Immature natural killer cell (primary cell): ENCODE data around the gene FGFR3. TPM values are rescaled to one million over a fixed set of nuclear protein-coding genes. Genes with fewer than 3 reads are reported as not detected.

Experiments used
- DNase-seq, 3 donors: peaks; one replicate each; pipeline ENCODE4 v3.0.0; 2022; ENCODE audit warnings: mixed read lengths in 1 of 3
- H3K27ac Mint-ChIP-seq, 6 donors: one replicate each; pipeline ENCODE4 v1.8.0; 2020; ENCODE audit warnings: mixed read lengths in 6 of 6, mild to moderate bottlenecking in 5 of 6, inconsistent platforms in 4 of 6, moderate library complexity in 3 of 6
- H3K27me3 Mint-ChIP-seq, 3 donors: one replicate each; pipeline ENCODE4 v1.8.0; 2020 to 2021; ENCODE audit warnings: low read depth in 3 of 3, mild to moderate bottlenecking in 3 of 3, mixed read lengths in 3 of 3, moderate library complexity in 3 of 3, inconsistent platforms in 1 of 3
- H3K36me3 Mint-ChIP-seq, 3 donors: one replicate each; pipeline ENCODE4 v1.8.0; 2020; ENCODE audit warnings: mixed read lengths in 3 of 3, inconsistent platforms in 2 of 3, mild to moderate bottlenecking in 2 of 3
- H3K4me1 Mint-ChIP-seq, 2 donors: one replicate each; pipeline ENCODE4 v1.8.0; 2020; ENCODE audit warnings: inconsistent platforms in 2 of 2, mild to moderate bottlenecking in 2 of 2, mixed read lengths in 2 of 2, moderate library complexity in 1 of 2
- H3K4me3 Mint-ChIP-seq, 5 donors: one replicate each; pipeline ENCODE4 v1.8.0; 2020; ENCODE audit warnings: mild to moderate bottlenecking in 5 of 5, mixed read lengths in 5 of 5, inconsistent platforms in 3 of 5, moderate library complexity in 3 of 5
- H3K9me3 Mint-ChIP-seq, 6 donors: one replicate each; pipeline ENCODE4 v1.8.0; 2020; ENCODE audit warnings: mild to moderate bottlenecking in 6 of 6, mixed read lengths in 6 of 6, inconsistent platforms in 4 of 6, moderate library complexity in 3 of 6
- polyA plus RNA-seq, 3 donors: library from polyadenylated mRNA; unstranded; fragments of 300-500 nt; fragmentation: Illumina TruSeq; gene quantifications; one replicate each; pipeline ENCODE4 v1.2.3, GENCODE V29; 2021

Gene FGFR3
- polyA plus RNA-seq, result not detected

- H3K36me3 Mint-ChIP-seq, result no peaks in the 10 kb centered on the region
- no peak within 1 kb of the TSS for H3K27ac Mint-ChIP-seq
- H3K4me1 Mint-ChIP-seq, result peaks cover 0 to 1% of the 10 kb centered on the region in 2 donors
- peak in 1 of 3 donors; percentile 5 for DNase-seq
- H3K27me3 Mint-ChIP-seq, result peaks cover 0 to 13% (median 8%) of the 10 kb centered on the region in 3 donors
- peak within 1 kb of the TSS in 4 of 5 donors; percentile 54 to 64 (median 58) for H3K4me3 Mint-ChIP-seq
- peaks cover 0 to 2% (median 0%) of the 10 kb centered on the region in 6 donors for H3K9me3 Mint-ChIP-seq
Measured at GRCh38 chr4:1792832-1793495, at the start of gene FGFR3. TSS of gene FGFR3 (plus strand) at chr4:1793293. CDS start at chr4:1793935, 642 bp downstream.

- no peak for DNase-seq
- Mint-ChIP-seq H3K27me3 (peaks cover 0 to 2% (median 0%) of the 10 kb centered on the region in 3 donors), H3K4me1 (no peaks in the 10 kb centered on the region), H3K27ac (peak overlapping the region in 1 of 6 donors; percentile 57), H3K36me3 (peaks cover 5 to 15% (median 8%) of the 10 kb centered on the region in 3 donors), H3K9me3 (peaks cover 0 to 5% (median 0%) of the 10 kb centered on the region in 6 donors), H3K4me3 (no peak overlapping the region)
Measured at GRCh38 chr4:1743551-1743950, 49.5 kb upstream of the FGFR3 start.

GRCh38 chr4:1743975-1744374, 49.1 kb upstream of the FGFR3 start:
- no peak overlapping the region for H3K27ac Mint-ChIP-seq
- H3K36me3 Mint-ChIP-seq, result peaks cover under 1 to 11% (median 4%) of the 10 kb centered on the region in 3 donors
- H3K4me1 Mint-ChIP-seq, result no peaks in the 10 kb centered on the region
- H3K4me3 Mint-ChIP-seq, result no peak overlapping the region
- peaks cover 0 to 2% (median 0%) of the 10 kb centered on the region in 3 donors for H3K27me3 Mint-ChIP-seq
- no peak for DNase-seq
- H3K9me3 Mint-ChIP-seq, result peaks cover 0 to under 1% (median 0%) of the 10 kb centered on the region in 6 donors

GRCh38 chr4:1744552-1744951, 48.5 kb upstream of the FGFR3 start:
- H3K27ac Mint-ChIP-seq, result no peak overlapping the region
- H3K4me1 Mint-ChIP-seq, result no peaks in the 10 kb centered on the region
- no peak overlapping the region for H3K4me3 Mint-ChIP-seq
- no peak for DNase-seq
- no peaks in the 10 kb centered on the region for H3K9me3 Mint-ChIP-seq
- peaks cover 0 to 9% (median 4%) of the 10 kb centered on the region in 3 donors for H3K36me3 Mint-ChIP-seq
- H3K27me3 Mint-ChIP-seq, result peaks cover 0 to 2% (median 0%) of the 10 kb centered on the region in 3 donors

GRCh38 chr4:1745165-1745564, 47.9 kb upstream of the FGFR3 start:
- H3K4me1 Mint-ChIP-seq, result no peaks in the 10 kb centered on the region
- H3K36me3 Mint-ChIP-seq, result peaks cover 0 to 9% (median 4%) of the 10 kb centered on the region in 3 donors
- no peak overlapping the region for H3K4me3 Mint-ChIP-seq
- no peak for DNase-seq
- H3K27ac Mint-ChIP-seq, result no peak overlapping the region
- no peaks in the 10 kb centered on the region for H3K9me3 Mint-ChIP-seq
- peaks cover 0 to 2% (median 0%) of the 10 kb centered on the region in 3 donors for H3K27me3 Mint-ChIP-seq

- Mint-ChIP-seq H3K27me3 (peaks cover 0 to 2% (median 0%) of the 10 kb centered on the region in 3 donors), H3K9me3 (no peaks in the 10 kb centered on the region), H3K36me3 (peaks cover 0 to 7% (median 4%) of the 10 kb centered on the region in 3 donors), H3K4me3 (no peak overlapping the region), H3K4me1 (no peaks in the 10 kb centered on the region), H3K27ac (no peak overlapping the region)
- DNase-seq, result no peak
Measured at GRCh38 chr4:1745697-1746096, 47.4 kb upstream of the FGFR3 start.

- Mint-ChIP-seq H3K9me3 (no peaks in the 10 kb centered on the region), H3K27ac (no peak overlapping the region), H3K4me3 (no peak overlapping the region), H3K36me3 (peaks cover 0 to 4% (median 4%) of the 10 kb centered on the region in 3 donors), H3K27me3 (peaks cover 0 to 2% (median 0%) of the 10 kb centered on the region in 3 donors), H3K4me1 (no peaks in the 10 kb centered on the region)
- DNase-seq, result peak; percentile 58 to 64 (median 63)
Measured at GRCh38 chr4:1746265-1746691, 46.8 kb upstream of the FGFR3 start.

- H3K4me1 Mint-ChIP-seq, result no peaks in the 10 kb centered on the region
Measured at GRCh38 chr4:1746919-1747602, 46.0 kb upstream of the FGFR3 start.

GRCh38 chr4:1747603-1747967, 45.5 kb upstream of the FGFR3 start:
- Mint-ChIP-seq H3K4me3 (no peak overlapping the region), H3K4me1 (no peaks in the 10 kb centered on the region), H3K27ac (no peak overlapping the region), H3K9me3 (no peaks in the 10 kb centered on the region), H3K27me3 (peaks cover 0 to 2% (median 0%) of the 10 kb centered on the region in 3 donors), H3K36me3 (peaks cover 0 to 4% (median 4%) of the 10 kb centered on the region in 3 donors)
- no peak for DNase-seq

More at GRCh38 chr4:1746919-1747602, 46.0 kb upstream of the FGFR3 start:
- DNase-seq, result no peak
- H3K27me3 Mint-ChIP-seq, result peaks cover 0 to 2% (median 0%) of the 10 kb centered on the region in 3 donors
- peaks cover 0 to 4% (median 4%) of the 10 kb centered on the region in 3 donors for H3K36me3 Mint-ChIP-seq
- no peak overlapping the region for H3K4me3 Mint-ChIP-seq
- H3K9me3 Mint-ChIP-seq, result no peaks in the 10 kb centered on the region
- no peak overlapping the region for H3K27ac Mint-ChIP-seq

GRCh38 chr4:1748465-1748995, 44.6 kb upstream of the FGFR3 start:
- Mint-ChIP-seq H3K36me3 (peaks cover 0 to under 1% (median under 1%) of the 10 kb centered on the region in 3 donors), H3K9me3 (no peaks in the 10 kb centered on the region), H3K4me3 (no peak overlapping the region), H3K27me3 (peaks cover 0 to 1% (median 0%) of the 10 kb centered on the region in 3 donors), H3K4me1 (no peaks in the 10 kb centered on the region), H3K27ac (no peak overlapping the region)
- DNase-seq, result peak; percentile 56 to 65 (median 61)

- Mint-ChIP-seq H3K9me3 (no peaks in the 10 kb centered on the region), H3K4me3 (no peak overlapping the region), H3K27me3 (no peaks in the 10 kb centered on the region), H3K36me3 (no peaks in the 10 kb centered on the region), H3K27ac (no peak overlapping the region), H3K4me1 (no peaks in the 10 kb centered on the region)
- DNase-seq, result no peak
Measured at GRCh38 chr4:1749370-1749769, 43.7 kb upstream of the FGFR3 start.

GRCh38 chr4:1749826-1750225, 43.3 kb upstream of the FGFR3 start:
- H3K36me3 Mint-ChIP-seq, result no peaks in the 10 kb centered on the region

GRCh38 chr4:1750381-1751154, 42.5 kb upstream of the FGFR3 start:
- H3K36me3 Mint-ChIP-seq, result no peaks in the 10 kb centered on the region
- no peak for DNase-seq
- H3K4me1 Mint-ChIP-seq, result no peaks in the 10 kb centered on the region
- H3K27me3 Mint-ChIP-seq, result no peaks in the 10 kb centered on the region
- no peak overlapping the region for H3K4me3 Mint-ChIP-seq
- H3K27ac Mint-ChIP-seq, result no peak overlapping the region
- no peaks in the 10 kb centered on the region for H3K9me3 Mint-ChIP-seq

More at GRCh38 chr4:1749826-1750225, 43.3 kb upstream of the FGFR3 start:
- no peaks in the 10 kb centered on the region for H3K9me3 Mint-ChIP-seq
- DNase-seq, result no peak
- no peak overlapping the region for H3K4me3 Mint-ChIP-seq
- no peak overlapping the region for H3K27ac Mint-ChIP-seq
- no peaks in the 10 kb centered on the region for H3K27me3 Mint-ChIP-seq
- no peaks in the 10 kb centered on the region for H3K4me1 Mint-ChIP-seq
